Heart left ventricle (tissue), 13 donors: ENCODE measurements around the gene RGL2.

ENCODE experiments used
- POLR2A ChIP-seq, 2 donors: fragments of 450-650 bp; IDR thresholded peaks; one replicate each; pipeline ENCODE4 v1.6.1; 2017; ENCODE audit warnings: antibody characterized with exemption in 2 of 2, mild to moderate bottlenecking in 2 of 2, moderate library complexity in 2 of 2
- TF ChIP-seq, protein P1 (sequence below), 12 donors: fragments of 200-600 bp; sonication (generic) in 4 of 12; IDR thresholded peaks; one replicate each; pipeline versions ENCODE4 v1.5.0 to v1.8.0; 2018 to 2022; ENCODE audit warnings: antibody characterized with exemption in 12 of 12, mild to moderate bottlenecking in 5 of 12
- donor health status: ischemic (EF 13 %, LVEDD 7.1; RV severe dilation, severe dysfunction).
- donor health status: DM: no; HTN: yes; CAD: no.
- donor health status: DM: no; HTN: no; CAD: no.
- donor health status: ischemic (EF 25% LVEDD 6.9; RV normal size, moderate dysfunction).
- donor health status: ischemic (EF 25% LVEDD 5.7; RV mildly dilated, moderate dysfunction).
- donor health status: ischemic (EF 35%, LVEDD 5.7; RV mildly dilated, moderate dysfunction).
- donor health status: nonischemic (EF 11% LVEDD 7.7; RV severe dilation, severe dysfunction).
- donor health status: DM: yes; HTN: yes; CAD: no.
- donor health status: PGD.
- donor health status: ischemic (EF 29% LVEDD 5.4; RV normal size, mild dysfunction).
- donor health status: nonischemic (EF 23%, LVEDD 6.1; RV moderate dilation, normal function).

DNA sequence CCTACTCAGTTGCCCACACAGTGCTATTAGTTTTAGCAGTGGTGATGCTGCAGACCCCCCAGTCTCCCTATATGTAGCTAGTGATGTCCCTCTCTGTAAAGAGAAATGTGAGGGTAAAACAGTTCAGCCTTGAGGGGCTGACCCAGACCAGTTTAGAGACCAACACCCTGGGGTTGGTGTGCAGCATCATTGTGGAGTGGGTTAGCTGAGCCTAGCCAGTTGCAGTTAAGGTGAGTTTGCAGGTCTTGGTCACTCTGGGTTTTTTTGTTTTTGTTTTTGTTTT, 22.2 kb downstream of the RGL2 start:
- TF ChIP-seq, protein P1, sequence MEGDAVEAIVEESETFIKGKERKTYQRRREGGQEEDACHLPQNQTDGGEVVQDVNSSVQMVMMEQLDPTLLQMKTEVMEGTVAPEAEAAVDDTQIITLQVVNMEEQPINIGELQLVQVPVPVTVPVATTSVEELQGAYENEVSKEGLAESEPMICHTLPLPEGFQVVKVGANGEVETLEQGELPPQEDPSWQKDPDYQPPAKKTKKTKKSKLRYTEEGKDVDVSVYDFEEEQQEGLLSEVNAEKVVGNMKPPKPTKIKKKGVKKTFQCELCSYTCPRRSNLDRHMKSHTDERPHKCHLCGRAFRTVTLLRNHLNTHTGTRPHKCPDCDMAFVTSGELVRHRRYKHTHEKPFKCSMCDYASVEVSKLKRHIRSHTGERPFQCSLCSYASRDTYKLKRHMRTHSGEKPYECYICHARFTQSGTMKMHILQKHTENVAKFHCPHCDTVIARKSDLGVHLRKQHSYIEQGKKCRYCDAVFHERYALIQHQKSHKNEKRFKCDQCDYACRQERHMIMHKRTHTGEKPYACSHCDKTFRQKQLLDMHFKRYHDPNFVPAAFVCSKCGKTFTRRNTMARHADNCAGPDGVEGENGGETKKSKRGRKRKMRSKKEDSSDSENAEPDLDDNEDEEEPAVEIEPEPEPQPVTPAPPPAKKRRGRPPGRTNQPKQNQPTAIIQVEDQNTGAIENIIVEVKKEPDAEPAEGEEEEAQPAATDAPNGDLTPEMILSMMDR (IDR thresholded peaks at IDR 0.05), result no peak
- TF ChIP-seq POLR2A (IDR thresholded peaks at IDR 0.05), result no peak
